Stimulated activated CD4-positive, alpha-beta T cell treated with anti-CD3 and anti-CD28 coated beads, Interleukin-4, amount 100 ng/mL, for 48 hours (primary cell): ENCODE data around the gene FAM83B.
"Not testable (repeated sequence)": the region's sequence is repeated elsewhere in the genome, so short reads cannot be mapped to it uniquely, and the experiment has no call there.

Experiments
- DNase-seq, 2 donors: peaks; one replicate each; pipeline ENCODE4 v3.0.0-alpha.2; 2020; ENCODE audit warnings: low read depth in 2 of 2

FAM83B gene, protein sequence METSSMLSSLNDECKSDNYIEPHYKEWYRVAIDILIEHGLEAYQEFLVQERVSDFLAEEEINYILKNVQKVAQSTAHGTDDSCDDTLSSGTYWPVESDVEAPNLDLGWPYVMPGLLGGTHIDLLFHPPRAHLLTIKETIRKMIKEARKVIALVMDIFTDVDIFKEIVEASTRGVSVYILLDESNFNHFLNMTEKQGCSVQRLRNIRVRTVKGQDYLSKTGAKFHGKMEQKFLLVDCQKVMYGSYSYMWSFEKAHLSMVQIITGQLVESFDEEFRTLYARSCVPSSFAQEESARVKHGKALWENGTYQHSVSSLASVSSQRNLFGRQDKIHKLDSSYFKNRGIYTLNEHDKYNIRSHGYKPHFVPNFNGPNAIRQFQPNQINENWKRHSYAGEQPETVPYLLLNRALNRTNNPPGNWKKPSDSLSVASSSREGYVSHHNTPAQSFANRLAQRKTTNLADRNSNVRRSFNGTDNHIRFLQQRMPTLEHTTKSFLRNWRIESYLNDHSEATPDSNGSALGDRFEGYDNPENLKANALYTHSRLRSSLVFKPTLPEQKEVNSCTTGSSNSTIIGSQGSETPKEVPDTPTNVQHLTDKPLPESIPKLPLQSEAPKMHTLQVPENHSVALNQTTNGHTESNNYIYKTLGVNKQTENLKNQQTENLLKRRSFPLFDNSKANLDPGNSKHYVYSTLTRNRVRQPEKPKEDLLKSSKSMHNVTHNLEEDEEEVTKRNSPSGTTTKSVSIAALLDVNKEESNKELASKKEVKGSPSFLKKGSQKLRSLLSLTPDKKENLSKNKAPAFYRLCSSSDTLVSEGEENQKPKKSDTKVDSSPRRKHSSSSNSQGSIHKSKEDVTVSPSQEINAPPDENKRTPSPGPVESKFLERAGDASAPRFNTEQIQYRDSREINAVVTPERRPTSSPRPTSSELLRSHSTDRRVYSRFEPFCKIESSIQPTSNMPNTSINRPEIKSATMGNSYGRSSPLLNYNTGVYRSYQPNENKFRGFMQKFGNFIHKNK

DNA sequence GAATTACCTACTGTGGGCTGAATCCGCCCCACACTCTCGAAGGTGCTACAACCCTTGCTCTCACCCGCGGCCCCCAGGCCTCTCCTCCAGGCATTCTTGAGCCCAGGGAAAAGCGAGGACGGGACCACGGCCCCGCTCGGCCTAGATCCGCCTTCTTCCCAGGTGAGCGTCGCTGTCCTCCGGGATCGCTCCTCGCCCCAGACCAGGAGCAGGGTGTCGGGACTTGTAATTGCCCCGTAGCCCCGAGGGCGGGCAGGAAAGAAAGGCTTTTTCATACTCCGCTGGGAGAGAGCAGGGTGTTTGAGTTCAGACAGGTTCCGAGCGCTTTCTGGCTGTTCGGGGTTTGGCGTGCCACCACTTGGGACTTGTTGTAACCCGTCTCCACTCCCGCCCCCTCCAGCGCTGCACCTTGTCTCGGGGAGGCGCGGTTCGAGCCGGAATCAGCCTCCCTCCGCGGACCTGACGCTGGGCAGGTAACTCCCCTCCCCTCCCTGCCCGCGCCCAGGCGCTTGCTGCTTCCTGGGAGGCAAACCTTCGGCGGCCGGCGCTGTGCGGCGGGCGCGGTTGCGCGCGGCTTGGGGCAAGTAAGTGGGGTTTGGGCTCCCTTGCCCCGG lies at the start of gene FAM83B:
FAM83B (plus strand) TSS at position 529 of the 614 bp plus-strand sequence. CDS start 23,476 bp downstream, outside the sequence.
- no peak for DNase-seq

- DNase-seq, result not testable (repeated sequence)
Observed at GRCh38 chr6:54796918-54797317, 49.7 kb upstream of the FAM83B start.

DNA sequence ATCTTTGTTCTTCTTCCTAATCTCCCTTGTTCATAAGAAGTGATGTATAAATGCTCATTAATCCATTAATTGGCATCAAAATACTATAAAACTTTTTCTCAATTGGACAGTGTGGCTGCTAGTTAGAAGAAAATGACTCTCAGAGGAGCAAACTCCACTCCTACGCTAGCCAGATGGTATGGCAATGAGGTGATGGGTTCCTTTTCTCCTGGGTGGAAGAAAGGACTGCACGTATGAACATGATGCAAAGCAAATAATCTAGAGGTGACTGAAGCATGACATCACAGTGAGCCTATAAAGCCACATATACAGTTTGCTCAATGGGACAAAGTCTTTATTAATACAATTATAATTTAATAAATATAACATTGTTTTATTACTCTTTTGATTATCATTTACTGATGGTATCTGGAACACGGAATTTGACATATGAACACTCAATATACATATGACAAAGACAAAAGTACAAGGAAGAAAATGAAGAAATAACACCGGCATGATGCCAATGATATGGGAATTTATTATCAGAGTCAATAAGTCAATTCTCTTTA lies 46.4 kb upstream of the FAM83B start:
- no peak for DNase-seq

GRCh38 chr6:54801244-54801643 lies 45.3 kb upstream of the FAM83B start:
- no peak for DNase-seq

GRCh38 chr6:54801669-54802068 lies 44.9 kb upstream of the FAM83B start:
- DNase-seq, result no peak

GRCh38 chr6:54802775-54803634 lies 43.6 kb upstream of the FAM83B start:
- DNase-seq, result no peak

DNA sequence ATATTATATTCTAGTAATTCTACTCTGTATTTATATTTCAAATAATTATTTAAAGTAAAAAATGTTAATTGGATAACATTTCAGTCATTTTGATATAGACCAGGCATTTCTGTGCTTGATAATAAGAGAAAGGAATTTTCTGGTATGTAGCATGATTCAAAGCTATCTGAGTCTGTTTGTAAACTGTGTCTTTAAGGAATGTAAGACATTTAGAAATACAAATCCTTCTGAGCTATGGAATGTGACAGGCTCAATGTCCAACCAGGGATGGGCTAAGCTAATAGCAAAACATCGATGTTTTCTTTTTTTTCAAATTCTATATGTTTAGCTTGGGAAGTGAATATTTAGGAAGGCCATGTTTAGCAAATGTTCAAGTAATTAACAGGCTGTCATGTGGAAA lies 41.5 kb upstream of the FAM83B start:
- no peak for DNase-seq

DNA sequence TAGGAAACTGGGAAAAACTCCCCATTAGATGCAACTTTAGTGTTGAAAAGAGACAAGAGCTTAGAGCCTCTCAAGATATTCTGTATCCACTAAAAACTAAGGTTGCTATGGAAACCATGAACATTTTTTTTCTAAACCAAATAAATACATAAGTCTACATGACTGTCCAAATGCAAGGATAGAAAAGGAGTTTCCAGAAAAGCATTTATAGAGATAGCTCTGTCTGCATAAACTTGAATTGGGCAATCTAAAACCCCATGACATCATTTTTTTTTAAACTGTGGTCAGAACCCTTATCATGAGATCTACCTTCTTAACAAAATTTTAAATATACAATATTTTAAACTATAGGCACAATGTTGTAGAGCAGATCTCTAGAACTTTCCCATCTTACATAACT lies 36.4 kb upstream of the FAM83B start:
- DNase-seq, result no peak

DNA sequence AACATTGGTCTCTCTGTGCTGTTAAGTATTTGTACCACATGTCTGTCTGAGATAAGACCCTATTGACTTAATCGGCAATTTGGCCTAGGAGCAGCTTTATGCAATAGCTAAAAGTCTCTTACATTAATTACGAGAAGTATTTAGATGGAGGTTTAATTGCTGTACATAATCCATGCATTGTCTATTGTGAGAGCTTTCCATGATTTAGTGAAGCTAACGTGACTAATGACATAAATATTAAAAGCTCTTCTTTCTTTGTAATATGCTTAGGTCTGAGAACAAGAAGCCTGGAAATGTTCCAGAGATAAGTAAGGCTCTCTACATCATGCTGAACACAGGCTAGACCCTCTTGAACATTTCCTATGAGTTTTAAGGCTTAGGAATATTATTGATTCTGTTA lies 32.7 kb upstream of the FAM83B start:
- no peak for DNase-seq

DNA sequence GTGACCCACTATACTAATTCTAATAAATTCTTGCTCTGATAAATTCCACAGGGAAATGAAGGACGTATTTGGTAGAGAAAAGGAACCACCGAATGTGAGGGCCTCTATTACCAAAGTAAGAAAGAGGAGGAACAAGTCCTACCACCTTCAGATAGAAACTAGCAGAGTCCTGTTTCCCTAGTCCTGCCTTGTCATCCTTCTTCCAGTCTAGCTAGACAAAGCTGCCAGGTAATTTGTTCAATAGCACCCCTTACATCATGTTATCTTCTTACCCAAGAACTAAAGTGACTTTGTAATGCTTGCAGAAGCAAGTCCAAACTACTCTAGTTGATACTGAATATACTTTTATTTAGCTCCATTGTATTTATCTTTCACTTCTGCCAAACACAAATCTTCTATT lies 29.3 kb upstream of the FAM83B start:
- DNase-seq, result no peak

DNA sequence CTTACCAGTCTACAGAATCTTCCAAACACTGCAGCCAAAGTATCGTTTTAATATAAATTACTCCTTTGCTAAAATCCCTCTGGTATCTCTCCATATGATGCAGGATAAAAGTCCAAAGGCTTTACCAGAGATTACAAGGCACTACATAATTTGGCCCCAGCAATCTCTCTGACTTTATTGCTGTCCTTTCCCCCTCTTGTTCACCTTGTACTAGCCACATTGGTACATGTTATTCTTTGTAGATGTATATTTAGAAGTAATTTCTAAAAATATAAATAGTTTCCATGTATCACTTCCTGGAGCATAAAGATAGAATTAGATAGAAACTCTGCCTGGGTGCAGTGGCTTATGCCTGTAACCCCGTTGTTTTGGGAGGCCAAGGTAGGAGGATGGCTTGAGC lies 28.7 kb upstream of the FAM83B start:
- DNase-seq, result no peak

DNA sequence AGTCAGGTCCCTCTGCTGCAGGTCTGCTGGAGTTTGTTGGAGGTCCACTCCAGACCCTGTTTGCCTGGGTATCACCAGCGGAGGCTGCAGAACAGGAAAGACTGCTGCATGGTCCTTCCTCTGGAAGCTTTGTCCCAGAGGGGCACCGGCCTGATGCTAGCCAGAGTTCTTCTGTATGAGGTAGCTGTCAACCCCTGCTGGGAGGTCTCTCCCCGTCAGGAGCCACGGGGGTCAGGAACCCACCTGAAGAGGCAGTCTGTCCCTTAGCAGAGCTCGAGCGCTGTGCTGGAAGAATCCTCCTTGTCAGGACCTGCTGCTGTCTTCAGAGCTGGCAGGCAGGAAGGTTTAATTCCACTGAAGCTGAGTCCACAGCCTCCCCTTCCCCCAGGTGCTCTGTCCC lies 22.3 kb upstream of the FAM83B start:
- not testable (repeated sequence) for DNase-seq

GRCh38 chr6:54827010-54827409 lies 19.6 kb upstream of the FAM83B start:
- DNase-seq, result no peak

GRCh38 chr6:54830216-54830615 lies 16.4 kb upstream of the FAM83B start:
- DNase-seq, result no peak

- no peak for DNase-seq
Observed at GRCh38 chr6:54835176-54835575, 11.4 kb upstream of the FAM83B start.

DNA sequence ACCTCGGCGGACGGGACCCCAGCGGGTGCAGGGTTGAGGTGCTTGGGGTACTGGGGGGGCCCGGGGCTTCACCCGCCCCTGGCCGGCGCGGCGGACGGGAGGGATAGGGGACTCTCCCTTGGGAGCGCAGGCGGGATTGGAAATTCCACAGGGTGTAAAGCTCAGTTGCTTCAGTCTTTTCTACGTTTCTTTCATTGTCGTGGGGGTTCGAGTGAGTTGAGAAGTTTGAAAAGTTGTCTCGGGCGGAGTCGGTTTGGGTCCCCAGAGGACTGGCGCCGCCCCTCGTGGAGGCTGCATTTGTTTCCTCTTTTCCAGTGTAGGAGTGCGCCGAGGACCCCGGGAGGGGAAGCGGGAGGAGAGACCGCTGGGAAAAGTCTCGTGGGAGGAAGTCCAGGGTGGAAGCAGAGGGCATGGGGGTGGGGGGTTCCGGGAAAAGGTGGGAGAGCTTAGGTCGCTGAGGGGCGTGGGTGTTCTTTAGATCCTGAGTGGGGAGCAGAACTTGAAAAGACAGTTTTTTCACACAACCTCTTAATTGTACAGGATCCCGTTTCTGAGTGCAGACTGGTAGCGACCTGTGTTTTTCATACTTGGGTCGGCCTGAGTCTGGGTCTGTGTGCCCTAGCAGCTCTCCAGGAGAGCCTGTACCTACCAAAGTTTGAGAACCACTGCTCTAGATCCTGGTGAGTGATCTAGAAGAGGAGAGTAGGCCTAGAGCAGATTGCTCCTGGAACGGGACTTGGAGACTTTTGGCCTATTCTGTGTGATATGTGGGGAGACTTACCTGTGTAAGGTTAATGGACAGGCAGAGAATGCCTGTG lies 495 bp downstream of the FAM83B start:
- no peak for DNase-seq

DNA sequence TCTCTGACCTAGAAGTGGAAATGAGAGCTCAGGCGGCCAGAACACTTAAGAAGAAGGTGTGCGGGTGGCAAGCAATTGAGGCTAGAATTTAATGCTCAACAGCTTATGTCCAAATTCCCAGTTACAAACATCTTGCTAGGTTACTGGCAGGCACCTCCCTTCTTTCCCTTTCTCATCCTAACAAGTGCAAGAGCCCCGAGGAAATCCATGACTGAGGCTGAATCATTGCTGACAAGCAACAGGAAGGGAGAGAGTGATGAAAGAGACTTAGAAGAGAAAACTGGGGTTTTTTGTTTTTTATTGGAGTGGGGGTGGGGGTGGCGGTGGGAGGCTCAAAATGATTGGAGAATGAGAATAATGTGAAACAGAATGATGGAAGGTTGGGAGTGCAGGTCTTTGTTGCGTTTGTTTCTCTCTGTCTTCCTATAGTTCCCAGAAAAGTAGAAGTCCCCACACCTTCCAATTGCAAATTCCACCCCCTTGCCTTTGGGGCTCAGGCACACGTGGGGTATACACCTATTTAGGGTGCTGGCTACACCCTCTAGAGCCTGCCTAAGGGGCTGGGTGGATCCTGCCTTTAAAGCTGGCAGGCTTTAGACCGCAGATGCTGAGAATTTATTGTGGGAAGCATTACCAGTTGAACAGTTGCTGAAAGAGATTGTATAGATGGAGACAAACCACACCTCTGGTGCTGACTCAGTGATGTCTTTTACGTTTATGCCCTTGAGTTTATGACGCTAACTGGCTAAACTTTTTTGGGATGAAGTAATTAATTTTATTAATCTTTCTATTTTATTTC lies 1.4 kb downstream of the FAM83B start:
- DNase-seq, result no peak

DNA sequence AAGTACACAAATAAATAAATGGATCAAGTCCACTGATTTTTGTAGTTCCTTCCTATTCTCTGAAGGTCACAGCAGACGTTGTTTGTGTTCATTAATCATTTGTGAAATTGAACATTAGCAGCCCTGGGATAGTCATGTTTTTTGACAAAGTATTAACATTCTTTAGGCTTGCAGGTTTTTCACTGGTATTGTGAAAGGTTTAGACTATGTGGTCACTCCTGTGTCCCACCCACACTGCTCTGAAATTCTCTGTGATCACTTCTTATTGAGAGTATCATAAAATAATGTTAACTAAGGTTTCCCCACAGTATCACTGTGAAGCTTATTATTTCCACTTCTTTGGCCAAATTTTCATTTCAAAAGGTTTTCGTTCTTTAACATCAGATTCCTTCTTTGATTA lies 3.5 kb downstream of the FAM83B start:
- no peak for DNase-seq

GRCh38 chr6:54856129-54856528 lies 9.6 kb downstream of the FAM83B start:
- DNase-seq, result no peak
